ENCODE results near the gene PPARD.
A peak's percentile ranks its signal among the peaks of the same experiment; 100 is the strongest.

The PPARD gene

DNA sequence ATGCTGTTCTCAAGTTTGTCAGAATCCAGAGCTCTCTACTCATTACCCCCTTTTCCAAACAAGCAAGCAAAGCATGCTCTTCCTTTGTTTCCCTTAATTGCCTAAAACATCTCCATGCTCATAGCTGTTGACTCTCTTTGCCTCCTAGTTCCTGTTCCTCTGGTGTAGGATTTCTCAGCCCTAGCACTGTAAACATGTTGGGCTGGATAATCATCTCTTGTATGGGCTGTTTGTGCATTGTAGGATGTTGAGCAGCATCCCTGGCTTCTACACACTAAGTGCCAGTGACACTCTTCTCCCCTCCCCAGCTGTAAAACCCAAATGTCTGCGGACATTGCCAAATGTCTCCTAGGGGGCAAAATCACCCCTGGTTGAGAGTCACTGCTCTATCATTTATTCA lies 14.0 kb downstream of the PPARD start:
- DNase-seq (ENCODE audit: low spot score) = no peak

DNA sequence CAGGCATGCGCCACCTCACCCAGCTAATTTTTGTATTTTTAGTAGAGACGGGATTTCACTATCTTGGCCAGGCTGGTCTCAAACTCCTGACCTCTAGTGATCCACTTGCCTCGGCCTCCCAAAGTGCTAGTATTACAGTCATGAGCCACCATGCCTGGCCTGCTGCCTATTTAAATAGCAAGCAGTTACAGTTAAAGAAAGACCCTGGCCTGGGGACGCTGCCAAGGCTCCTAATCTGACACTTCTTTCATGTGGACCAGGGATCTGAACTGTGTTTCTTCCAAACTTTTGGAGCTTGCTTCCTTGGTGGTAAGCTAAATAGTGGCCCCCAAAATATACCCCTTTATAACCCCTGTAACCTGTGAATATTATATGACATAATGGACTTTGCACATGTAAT lies 15.3 kb downstream of the PPARD start:
- no peak for DNase-seq (ENCODE audit: low spot score)

DNA sequence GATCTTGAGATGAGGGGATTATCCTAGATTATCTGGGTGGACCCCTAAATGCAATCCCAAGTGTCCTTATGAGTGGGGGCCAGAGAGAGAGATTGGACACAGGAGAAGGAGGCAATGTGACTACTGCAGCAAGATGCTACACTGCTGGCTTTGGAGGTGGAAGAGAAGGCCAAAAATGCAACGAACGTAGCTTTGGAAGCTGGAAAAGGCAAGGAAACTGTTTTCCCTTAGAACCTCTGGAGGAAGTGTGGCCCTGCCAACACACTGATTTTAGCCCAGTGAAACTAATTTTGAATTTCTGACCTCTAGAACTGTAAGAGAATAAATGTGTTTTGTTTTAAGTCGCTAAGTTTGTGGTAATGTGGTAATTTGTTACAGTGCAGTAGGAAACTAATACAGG lies 15.7 kb downstream of the PPARD start:
- DNase-seq (ENCODE audit: low spot score) = no peak

DNA sequence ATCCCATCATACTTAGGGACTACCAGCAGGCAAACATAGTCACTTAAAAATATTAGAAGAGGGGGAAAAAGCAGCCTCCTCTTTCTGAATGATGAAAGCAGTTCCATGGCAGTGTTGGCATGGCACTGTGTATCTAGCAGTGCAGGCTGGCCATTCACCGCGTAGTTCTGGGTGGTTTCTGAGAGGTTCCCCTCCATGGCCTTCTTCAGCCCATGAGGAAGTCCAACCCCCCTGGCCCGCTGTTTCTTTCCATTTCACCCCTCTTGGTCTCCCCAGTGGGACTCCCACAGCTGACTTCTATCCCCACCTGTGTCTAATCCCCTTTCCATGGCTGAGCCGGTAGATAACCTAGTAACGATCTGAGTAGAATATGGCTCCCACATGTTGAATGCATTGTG lies 17.0 kb downstream of the PPARD start:
- no peak for DNase-seq (ENCODE audit: low spot score)

DNA sequence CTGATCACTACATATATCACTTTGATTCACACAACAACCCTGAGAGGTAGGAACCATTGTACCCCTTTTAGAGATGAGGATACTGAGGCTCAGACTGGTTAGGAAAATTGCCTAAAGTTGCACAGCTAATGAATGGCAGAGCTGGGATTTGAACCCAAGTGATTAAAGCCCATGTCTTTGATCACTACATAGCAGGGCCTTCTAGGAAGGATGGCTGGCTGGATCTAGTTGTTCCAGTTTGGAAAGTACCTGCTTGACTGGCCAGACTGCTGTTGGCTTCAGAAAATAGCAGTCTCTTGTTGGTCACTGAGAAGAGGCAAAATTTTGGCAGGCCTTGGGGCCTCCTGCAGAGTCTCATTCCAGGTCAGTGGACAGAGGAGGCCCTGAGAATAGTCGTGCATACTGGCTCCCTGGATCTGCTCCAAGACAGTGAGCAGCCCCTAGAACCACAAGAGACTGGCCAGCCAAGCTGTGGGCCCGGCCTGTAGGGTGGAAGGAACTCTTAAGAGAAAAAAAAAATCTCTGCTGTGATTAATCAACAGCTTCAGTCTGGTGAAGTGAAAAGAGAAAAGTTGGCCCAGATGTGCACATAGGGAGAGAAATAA lies 17.5 kb downstream of the PPARD start:
- no peak for DNase-seq (ENCODE audit: low spot score)

DNA sequence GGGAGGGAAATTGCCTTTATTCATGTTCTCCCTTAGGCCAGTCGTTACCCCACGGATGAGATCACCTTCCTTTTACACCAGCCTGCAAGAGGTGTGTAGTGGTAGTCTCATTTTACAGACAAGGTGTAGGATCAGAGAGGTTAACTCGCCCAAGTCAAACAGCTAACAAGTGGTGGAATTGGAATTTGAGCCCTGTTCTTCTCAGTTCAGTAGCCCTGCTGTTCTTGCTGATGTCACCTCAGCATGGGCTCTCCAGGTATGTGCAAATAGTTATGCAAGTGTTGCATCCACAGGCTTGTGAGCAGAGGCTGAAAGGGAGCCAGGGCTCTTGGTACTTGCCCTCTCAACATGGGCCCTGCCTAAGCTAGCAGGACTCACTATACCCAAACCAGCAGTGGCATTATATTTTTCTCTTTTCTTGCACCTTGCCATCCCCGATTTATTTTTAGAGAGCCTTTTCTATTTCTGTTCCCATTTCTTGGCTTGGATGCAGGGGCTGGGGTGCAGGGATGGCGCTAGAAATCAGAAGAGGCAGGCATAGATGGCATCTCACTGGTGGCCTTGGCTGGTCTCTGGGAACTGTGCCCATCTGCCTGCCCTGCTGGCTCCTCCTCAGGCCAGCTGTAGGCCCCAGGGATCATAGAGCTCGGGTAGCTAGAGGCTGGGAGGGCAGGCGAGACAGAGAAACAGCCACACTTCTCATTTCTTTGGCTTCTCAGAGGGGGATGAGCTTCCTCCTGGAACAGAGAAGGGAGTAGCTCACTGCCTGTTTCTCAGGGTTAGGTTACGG lies 18.2 kb downstream of the PPARD start:
- DNase-seq (ENCODE audit: low spot score) = no peak

DNA sequence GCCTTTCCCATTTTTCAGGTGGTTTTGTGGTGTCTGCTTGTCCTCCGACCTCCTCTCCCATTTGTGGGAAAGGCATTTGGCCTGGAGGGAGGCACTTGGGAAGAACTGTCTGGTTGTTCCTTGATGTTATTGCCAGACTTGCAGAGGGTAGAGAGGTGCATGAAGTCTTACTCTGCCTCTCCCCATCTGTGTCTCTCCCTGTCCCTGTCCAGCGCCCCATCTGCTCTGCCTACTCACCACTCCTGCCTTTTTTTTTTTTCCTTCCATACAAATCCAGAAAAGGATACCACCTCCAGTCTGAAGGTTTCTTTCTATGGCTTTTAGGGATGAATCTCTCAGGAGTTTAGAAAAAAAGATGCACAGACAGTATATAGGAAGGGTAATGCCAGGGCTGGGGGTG lies 19.8 kb downstream of the PPARD start:
- no peak for DNase-seq (ENCODE audit: low spot score)

DNA sequence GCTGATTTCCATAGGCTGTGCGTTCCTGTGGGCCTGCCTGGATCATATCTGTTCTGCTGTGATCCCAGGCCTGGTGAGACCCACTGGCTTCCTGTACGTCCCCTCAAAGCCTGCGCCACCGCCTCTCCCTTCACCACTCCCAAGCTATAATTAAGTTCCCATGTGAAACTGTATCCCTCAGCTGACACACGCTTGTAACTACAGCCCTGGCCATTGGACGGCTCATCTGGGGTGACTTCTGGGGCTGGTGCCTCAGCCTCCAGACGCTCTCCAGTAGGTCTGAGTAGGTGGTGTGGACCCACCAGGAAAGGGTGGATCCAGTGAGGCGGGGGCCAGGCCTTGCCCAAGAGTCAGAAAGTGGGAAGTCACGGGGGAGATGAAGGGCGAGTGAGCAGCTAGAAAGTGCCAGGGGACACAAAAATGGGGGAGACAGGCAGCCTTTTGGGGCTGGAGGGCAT lies 21.0 kb downstream of the PPARD start:
- no peak for DNase-seq (ENCODE audit: low spot score)

DNA sequence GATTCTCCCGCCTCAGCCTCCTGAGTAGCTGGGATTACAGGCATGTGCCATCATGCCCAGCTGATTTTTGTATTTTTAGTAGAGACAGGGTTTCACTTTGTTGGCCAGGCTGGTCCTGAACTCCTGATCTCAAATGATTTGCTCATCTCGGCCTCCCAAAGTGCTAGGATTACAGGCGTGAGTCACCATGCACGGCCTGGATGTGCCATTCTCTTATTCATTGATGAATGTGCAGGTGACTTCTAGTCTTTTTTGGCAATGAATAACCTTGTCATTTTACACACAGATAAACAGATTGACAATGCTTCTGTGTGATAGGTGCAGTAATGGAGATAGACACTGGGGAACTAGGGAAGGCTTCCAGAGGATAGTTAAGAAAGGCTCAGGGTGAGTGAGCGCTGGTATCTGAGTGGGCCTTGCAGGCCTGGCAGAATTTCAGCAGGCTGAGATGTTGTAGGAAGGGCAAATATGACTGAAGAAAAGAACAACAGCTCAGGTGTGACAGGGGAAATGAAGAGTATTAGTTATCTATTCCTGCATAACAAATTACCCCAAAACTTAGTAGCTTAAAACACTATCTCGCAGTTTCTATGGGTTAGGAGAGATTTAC lies 23.3 kb downstream of the PPARD start:
- no peak for DNase-seq (ENCODE audit: low spot score)

DNA sequence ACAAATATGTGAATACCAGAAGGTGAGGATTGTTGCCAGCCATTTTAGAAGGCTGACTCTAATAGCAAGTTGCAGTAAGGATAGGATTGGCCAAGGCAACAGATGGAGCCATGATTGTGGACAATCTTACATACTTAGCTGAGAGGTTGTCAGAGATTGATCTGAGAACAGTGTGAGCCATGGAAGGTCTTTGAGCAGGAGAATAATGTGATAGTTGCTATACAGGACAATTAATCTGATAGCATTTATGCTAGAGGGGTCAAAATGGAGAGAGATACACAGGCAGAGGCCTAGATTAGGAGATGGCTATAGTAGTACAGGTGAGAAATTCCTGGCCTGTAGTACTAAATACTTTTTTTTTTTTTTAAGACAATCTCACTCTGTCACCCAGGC lies 23.8 kb downstream of the PPARD start:
- DNase-seq (ENCODE audit: low spot score) = no peak

DNA sequence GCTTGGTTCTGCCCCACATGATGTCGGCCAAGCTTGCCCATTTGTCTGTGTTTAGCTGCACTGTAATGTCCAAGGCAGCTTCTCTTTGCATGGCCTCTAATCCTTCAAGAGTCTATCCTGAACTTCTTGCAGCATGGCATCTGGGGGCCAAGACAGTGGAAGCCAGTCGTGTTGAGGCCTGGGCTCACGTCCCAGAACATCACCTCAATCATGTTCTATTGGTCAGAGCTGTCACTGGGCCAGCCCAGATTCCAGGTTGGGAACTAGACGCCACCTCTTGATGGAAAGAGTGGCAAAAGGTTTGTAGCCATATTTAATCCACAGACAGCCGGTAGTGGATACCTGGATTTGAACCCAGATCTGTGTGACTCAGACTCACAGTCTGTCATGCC lies 25.3 kb downstream of the PPARD start:
- no peak for DNase-seq (ENCODE audit: low spot score)

DNA sequence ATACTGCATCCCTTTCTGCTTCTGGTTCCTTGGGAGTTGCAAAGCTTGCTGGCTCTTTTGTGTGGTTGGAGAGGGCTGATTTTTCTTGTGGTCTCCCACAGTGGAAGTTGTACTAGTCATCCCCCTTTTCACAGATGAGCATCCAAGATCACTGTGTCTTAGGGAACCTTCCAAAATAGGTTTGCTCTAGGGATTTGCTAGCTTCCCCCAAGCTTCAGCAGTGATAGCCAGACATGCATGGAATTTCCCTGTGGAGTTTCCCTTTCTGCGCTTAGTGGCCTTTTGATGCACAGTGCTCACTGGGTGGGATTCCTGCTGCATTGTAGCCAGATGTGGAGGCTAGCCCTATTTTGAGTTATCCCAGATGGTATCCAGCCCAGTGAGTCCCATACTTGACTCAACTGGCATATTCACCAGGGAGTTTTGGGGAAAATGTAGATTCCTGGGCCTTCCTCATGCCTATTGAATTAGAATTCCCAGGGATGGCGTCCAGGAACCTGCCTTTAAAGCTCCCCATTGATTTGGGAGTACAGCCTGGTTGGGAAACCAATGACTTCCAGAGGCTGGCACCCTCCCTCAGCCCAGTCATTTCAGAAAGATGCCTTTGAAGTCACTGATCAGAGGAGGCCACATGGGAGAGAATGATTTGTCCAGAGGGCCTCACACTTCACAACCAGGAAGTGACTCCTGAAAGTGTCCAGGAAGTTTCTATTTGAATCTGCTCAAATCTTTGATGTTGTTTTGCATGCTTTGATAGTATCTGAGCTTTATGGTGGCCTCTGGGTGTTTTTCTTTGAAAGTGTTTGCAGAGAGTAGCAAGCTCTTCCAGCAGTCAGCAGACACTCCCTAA lies 25.9 kb downstream of the PPARD start:
- peak; percentile 66 for DNase-seq (ENCODE audit: low spot score)

DNA sequence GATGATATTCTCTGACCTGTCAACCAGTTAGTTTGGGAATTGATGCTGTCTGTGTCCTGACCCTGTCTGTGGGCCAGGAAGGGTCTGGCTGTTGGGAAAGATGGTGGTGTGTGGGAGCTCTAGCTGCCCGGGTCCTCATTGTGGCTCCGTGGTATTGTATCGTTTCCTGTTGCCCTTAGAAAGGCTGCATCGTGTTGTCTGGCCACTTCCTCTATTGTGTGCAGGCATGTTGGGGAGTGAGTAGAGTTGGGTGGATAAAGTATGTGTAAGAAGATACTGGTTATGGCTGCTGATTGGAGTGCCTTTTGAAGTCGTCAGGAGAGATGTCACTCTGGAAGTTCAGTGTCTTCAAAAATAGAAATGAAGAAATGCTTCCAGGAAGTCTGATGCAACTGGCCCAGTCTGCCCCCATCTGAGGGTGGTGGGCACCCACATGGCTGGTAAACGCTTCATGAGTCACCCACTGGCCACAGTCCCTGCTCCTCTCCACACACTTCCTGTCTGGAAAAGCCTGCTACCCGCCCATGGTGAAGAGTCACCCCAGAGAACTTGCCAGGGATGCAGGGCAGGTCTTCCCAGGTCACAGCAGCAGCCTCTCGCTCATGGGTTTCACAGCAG lies 27.9 kb downstream of the PPARD start:
- peak; percentile 49 for DNase-seq (ENCODE audit: low spot score)

DNA sequence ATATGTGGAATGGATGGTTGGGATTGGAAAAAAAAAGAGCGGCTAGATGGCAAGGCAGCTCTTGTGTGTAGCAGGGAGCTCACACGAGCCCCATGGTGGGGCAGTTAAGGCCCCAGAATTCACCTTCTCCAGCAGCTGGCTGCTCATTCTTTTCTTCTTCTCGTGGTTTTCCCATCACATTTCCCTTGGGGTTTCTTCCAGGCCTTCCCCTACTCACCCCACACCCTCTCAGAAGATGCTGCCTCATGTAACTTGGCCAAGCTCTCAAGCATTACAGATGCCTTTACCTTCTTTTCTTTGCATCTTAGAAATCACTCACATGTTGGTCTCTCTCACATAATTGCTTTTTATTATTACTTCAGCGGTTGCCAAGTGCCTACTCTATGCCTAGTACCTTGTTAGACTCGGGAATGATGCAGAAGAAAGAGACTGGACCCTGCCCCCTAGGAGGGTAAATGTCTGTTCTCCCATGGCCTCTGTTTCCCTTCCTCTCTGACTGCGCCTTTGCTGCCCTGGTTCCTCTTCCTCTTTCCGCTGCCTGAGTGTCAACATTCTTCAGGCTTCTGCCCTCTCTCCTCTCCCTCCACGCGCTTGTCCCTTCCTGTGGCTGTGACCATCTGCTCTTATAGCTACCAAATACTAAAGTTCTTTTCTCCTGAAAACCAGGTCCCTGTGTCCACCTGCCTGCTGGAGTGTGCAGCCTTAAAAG lies 28.6 kb downstream of the PPARD start:
- no peak for DNase-seq (ENCODE audit: low spot score)

DNA sequence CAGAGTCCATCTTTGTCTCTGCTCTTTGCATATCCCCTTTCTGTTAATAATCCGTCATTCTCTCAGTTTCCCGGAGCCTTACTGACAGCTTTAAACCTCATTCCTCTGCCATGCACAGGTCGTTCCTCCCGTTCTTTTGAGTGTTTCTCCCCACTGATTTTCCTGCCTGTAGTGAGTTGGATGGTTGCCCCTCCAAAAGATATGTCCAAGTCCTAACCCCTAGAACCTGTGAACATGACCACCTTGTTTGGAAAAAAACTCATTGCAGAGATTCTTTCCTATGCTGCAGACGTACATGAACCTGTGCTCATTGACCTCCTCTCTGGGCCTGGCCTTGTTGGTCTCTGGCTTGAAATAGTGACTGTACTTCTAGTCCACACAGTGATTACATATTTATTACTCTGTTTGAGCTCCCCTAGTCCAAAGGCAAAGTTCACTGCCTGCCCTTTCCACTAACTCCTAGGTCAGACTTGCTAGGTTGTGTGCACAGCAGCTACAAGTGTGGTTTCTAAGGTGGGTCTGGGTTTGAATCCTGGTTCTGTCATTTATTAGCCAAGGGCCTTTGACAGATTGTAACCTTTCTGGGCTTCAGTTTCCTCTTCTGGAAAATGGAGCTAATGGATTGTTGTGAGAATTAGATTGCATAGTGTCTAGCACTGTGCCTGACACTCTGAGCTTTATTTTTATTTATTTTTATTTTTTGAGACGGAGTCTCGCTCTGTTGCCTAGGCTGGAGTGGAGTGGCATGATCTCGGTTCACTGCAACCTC lies 29.3 kb downstream of the PPARD start:
- DNase-seq (ENCODE audit: low spot score) = no peak

DNA sequence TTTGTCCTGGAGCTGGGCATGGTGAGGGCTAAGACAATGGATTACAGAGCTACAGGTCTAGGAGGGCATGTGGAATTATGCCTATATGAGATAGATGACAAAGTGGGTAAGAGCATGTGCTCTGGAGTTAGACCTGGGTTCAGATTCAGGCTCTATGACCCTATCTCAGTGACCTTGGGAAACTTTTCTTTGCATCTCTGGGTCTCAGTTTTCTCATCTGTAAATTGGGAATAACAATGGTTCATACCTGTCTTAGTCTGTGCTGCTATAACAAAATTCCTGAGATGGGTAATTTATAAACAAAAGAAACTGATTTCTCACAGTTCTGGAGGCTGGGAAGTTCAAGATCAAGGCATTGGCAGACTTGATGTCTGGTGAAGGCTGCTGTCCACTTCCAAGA lies 30.3 kb downstream of the PPARD start:
- no peak for DNase-seq (ENCODE audit: low spot score)

DNA sequence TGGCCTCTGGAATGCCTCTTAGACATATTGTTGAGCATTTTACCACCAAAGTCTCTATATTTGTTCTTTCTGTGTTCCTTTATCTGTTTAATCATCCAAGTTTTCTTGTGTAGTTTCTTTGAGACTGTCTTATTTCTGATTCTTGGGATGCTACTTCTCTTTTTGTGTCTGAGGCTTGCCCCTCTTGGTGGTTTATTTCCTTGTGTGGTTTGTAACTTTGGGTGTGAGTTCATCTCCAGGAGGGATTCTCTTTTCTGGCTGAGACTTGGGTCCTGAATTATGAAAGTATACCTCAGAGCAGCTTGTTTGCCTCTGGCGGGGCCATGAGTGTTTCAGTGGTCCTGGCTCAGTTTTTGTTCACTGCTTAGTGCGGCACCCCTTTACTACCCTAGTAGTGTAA lies 33.9 kb downstream of the PPARD start:
- DNase-seq (ENCODE audit: low spot score) = no peak

DNA sequence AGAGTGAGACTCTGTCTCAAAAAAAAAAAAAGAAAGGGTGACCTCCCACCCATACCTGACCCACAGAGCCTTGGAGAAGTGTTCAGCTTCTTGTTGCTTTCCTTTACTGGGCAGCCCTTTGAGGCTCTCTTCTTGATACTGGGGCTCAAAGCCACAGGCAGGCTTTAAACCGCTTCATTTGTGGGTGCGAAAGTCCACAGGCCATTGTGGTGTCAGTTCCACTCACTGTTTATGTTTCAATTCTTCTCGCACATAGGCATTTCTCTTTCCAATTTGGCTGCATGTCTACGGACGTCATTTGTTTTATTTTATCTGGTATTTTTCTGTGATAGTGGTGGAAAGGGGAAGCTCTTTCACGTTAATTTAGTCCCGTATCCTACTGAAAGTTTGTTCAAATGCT lies 34.6 kb downstream of the PPARD start:
- no peak for DNase-seq (ENCODE audit: low spot score)

DNA sequence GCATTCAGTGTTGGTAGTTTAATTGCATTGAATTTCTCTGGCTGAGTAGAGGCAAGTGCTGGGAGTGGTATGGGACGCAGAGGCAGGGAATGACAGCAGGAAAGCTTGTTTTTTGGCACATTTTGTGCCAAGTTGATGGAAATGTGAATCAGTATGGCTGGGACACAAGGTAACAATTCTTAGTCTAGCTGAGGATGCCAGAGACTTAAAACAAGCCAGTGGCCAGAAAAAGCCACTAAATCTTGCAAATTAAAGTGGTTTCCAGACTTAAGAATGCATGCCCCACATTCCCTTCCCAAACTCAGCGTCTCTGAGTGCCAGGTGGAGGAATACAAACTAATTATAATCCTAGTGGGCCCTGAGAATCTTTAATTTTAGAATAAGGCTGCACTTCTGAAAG lies 35.9 kb downstream of the PPARD start:
- no peak for DNase-seq (ENCODE audit: low spot score)

DNA sequence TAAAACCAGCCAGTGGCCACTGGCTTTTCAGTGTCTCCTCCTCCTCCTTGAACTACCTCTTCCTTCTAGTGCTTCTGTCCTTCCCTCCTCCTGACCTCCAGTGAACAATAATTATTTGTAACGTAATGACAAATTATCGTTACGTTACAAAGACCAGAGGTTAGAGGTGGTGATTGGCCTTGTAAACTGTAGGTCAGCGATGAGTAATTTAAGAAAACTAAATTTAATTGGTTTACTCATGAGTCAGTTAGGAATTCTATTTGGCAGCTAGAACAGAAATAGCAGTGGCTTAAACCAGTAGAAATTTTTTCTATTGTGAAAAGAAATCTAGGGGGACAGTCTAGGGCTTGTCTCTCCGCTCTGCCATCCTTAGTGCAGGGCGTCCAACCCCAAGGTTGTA lies 38.8 kb downstream of the PPARD start:
- no peak for DNase-seq (ENCODE audit: low spot score)

DNA sequence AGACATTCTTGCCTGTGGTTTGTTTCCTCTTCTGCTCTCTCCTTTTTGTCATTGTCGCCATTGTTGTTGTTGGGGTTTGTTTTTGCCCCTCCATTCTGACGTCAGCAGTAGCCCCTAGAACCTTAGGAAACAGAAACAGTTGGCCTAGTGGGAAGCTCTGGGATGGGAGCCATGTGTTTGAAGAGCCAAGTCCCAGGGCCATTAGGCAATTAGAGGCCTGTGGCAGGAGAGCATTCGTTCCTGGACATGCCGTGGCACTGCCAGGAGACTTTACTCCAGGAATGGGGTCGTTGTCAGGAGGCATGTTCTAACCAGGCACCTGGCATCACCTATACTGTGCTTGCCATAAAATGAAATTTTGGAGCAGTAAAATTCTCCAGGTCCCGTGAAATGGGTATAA lies 39.7 kb downstream of the PPARD start:
- DNase-seq (ENCODE audit: low spot score) = no peak
